CD4-positive, CD25-positive, alpha-beta regulatory T cell (primary cell): ENCODE results near the gene CCDC201. TPM values are rescaled to one million over a fixed set of nuclear protein-coding genes. Genes with fewer than 3 reads are reported as not detected.

Experiments
- polyA plus RNA-seq, 4 donors: library from polyadenylated mRNA; unstranded; fragments of 300-500 nt; fragmentation: Illumina TruSeq; gene quantifications; one replicate each; pipeline ENCODE4 v1.2.3, GENCODE V29; 2021
- total RNA-seq: library from RNA; stranded (reverse); gene quantifications from one replicate; pipeline ENCODE4 v1.2.3, GENCODE V29; 2022

The CCDC201 gene
- total and polyA plus RNA-seq, 5 donors from 2014 or later = not detected

Other genes starting within 250 kb of the CCDC201 start
- gene IGFBP1, start 15.4 kb upstream of the CCDC201 start, total RNA-seq = not detected
- not detected for gene IGFBP1, start 15.4 kb upstream of the CCDC201 start, polyA plus RNA-seq
- 0.99 TPM for gene IGFBP3, start 48.2 kb upstream of the CCDC201 start, total RNA-seq
- gene IGFBP3, start 48.2 kb upstream of the CCDC201 start, polyA plus RNA-seq = under 1 TPM in 2 of 4 donors, not detected in 2; 0.16 to 0.19 TPM